ENCODE data around the gene HTR2C.
"Not testable (repeated sequence)": the region's sequence is repeated elsewhere in the genome, so short reads cannot be mapped to it uniquely, and the experiment has no call there.

Gene HTR2C

GRCh38 chrX:114715096-114715495 is 131.2 kb downstream of the HTR2C start:
- no peak for DNase-seq

DNA sequence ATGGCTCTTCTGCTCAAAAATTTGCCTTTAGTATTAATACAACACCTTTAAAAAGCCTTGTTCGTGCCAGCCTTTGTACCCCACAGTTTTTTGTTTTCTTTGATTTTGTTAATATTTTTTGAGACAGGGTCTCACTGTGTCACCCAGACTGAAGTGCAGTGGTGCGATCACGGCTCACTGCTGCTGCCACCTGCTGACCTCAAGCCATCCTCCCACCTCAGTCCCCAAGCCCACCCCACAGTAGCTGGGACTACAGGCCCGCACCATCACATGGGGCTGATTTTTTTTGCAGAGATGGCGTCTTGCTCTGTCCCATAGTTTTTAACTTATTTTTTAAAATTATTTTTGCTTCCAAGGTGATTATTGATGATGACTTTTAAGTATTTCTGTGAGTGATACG is 134.0 kb downstream of the HTR2C start:
- DNase-seq: no peak

DNA sequence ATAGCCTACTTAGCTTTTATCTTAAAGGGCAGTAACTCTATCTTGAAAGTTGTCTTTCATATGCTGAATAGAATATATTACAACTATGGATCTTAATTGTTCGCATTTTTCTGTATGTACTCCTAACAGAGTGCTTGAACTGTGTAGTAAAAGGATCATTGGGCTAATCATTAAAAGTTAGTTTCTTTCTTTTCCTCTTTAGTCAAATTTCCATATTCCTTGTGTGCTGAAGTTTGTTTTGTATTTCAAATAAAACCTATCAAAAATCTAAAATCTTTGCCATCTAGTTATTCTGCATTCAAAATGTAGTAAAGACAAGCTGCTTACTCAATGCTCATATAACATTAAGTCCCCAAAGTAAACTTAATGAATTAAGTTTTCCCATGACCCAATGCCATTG is 182.7 kb downstream of the HTR2C start:
- DNase-seq: no peak

- no peak for DNase-seq
Observed at GRCh38 chrX:114774691-114775090, 190.8 kb downstream of the HTR2C start.

GRCh38 chrX:114782925-114783324 is 199.0 kb downstream of the HTR2C start:
- DNase-seq: no peak

- DNase-seq: no peak
Observed at GRCh38 chrX:114787061-114787460, 203.2 kb downstream of the HTR2C start.

DNA sequence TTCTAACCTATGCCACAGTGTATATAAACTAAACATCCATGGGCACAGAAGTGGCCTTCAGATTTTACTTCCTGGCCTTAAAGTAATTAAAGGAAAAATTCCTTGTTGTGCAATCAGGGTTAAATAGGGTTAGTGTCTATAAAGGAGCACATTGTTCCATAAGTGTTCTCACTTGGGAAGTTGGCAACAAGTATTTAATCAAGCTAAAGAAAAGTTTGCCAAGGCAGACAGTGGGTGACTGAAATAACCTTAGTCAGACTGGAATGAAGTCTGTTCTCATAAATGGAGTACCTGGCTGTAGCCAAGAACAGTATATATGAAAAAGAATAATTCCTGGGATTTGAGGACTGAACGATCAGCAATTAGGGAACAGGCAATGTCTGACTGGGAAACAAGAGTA is 213.6 kb downstream of the HTR2C start:
- DNase-seq: no peak

DNA sequence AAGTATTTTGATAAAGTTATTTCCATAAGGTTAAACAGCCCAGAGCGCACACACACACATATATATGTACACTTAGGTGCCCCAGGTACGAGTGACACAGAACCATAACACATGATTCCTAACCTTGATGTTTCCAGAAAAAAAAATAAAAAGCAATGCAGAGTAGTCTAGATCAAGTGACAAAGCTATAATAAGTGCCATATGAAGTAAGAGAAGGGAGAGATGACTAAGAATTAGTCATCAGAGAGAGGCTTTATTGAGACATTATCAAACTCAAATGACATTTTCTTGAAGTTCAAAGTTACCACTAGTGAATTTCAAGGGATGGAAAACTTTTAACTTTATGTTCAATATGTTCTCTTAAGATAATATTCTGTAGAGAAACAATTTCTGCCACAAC is 215.0 kb downstream of the HTR2C start:
- no peak for DNase-seq

DNA sequence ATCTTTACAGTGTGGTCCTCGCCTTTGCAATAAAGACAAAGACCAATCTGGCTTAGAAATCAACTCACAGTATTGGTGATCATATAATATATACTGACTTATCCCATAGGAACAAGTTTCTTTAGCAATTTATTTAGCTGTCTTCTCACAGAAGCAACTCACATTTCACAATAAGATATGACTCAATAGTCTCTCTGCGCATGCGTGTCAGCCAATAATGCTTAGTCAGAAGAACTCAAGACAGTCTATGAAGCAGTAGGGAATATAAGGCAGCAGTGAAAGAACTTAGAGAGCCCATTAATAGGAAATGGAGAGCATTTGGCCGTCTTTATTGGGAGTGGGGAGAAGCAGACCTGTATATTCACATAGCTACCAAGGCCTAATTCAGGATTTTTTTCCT is 216.8 kb downstream of the HTR2C start:
- peak; percentile 0 for DNase-seq

DNA sequence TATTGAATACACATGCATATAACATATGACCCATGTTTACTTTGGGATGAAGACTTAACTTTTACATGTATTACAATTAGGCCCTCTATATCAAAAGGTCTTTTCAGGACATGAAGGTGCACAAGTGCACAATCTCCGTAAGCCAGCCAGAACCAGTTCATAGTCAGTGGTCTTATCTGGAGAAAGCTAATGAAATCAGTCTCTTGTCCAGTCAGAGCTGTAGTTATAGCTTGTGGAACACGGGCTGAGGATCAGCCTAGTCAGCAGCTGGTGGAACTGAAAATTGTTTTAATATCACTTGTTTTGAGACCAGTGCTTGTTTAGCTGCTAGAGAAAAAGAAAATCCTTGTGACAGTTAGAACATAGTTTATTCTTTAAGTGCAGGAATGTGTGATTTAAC is 235.6 kb downstream of the HTR2C start:
- DNase-seq: no peak

- no peak for DNase-seq
Observed at GRCh38 chrX:114841051-114841450, 257.2 kb downstream of the HTR2C start.

DNA sequence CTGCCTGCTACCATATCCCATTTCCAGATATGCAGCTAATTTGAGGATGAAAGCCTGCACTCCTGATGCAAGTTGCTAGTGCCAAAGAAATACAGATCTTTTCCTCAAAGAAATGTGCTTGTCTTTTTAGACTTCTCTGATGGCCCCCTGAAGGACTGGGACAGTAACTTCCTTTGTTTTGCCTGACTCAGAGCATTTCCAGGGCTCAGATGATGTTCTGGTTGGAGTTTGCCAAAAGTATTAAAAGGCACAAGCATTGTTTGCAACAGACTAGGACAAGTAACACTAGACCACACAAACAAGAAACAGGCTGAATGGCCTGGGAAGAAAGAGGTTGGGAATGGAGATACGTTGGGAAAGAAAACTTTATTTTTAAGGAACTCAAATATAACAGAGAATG is 258.3 kb downstream of the HTR2C start:
- no peak for DNase-seq

DNA sequence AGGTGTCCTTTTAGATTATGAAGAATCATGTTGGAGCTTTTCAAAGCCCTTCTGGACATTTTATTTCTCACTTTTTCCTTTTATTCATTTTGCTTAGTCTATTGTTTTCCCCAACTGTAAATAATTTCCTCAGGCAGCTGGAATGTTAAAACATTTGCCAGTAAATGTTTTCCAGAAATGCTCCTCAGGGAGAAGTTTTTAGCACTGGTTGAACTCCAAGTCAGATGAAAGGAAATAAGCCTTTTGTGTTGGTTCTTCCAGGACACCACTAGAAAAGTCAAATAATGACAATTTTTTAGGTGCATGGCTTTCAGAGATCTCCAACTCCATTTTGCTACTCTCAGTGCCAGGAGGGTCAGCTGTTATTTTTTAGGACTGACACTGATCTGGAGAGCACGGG is 305.6 kb downstream of the HTR2C start:
- no peak for DNase-seq

DNA sequence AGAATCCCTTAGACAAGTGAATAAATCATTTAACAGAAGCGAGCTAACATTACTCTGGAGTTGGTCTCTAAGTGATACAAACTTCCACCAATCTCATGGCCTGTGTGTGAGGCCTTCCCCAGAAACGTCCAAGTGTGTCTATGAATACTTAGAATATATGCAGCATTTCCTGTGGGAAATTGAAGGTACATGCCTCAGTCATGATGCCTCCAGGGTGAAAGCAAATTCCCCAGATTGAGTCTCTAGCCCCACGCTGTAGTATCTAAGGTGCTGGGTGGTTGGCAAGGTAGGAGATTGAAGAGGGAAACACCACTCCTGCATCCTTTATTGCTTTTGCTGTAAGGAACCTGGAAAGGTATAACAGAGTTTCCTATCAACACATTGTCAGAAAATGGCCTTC is 319.7 kb downstream of the HTR2C start:
- DNase-seq: no peak

DNA sequence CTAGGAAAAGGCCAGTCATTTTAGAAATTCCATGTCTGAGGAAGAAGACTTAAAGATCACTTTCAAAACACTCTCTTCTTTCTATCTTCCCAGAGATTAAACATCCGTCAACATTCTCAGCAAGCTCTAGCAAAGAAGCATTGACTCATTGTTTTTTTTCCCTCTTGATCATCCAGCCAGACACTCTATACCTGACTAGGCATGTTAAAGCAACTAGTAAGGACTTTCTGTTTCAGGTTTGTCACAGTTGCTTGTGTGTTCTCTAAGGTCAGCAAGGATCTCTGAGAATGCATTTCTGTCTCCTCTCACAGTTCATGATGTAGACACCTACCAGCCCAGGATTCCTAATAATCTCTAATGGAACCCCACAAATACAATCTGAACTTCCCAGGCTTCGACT is 321.4 kb downstream of the HTR2C start:
- no peak for DNase-seq

DNA sequence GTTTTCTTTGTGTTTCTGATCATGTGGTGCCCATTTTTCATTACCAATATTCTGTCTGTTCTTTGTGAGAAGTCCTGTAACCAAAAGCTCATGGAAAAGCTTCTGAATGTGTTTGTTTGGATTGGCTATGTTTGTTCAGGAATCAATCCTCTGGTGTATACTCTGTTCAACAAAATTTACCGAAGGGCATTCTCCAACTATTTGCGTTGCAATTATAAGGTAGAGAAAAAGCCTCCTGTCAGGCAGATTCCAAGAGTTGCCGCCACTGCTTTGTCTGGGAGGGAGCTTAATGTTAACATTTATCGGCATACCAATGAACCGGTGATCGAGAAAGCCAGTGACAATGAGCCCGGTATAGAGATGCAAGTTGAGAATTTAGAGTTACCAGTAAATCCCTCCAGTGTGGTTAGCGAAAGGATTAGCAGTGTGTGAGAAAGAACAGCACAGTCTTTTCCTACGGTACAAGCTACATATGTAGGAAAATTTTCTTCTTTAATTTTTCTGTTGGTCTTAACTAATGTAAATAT is 323.2 kb downstream of the HTR2C start:
- no peak for DNase-seq

DNA sequence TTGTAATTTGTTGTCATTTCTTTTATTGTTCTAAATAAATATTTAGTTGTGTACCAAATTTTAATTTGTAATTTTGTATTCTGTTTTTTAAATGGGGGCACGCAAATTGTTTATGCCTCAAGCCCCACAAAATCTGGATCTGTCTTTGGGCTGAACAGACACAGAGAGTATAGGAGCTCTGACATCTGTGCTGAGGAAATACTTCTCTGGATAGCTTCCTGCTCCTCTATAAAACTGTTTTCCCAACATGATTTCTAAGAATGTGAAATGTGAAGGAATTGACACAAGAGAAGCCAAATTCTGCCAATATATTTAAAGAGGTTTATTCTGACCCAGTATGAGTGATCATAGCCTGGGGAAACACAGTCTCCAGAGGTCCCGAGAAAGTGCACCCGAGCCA is 340.5 kb downstream of the HTR2C start:
- DNase-seq: no peak

DNA sequence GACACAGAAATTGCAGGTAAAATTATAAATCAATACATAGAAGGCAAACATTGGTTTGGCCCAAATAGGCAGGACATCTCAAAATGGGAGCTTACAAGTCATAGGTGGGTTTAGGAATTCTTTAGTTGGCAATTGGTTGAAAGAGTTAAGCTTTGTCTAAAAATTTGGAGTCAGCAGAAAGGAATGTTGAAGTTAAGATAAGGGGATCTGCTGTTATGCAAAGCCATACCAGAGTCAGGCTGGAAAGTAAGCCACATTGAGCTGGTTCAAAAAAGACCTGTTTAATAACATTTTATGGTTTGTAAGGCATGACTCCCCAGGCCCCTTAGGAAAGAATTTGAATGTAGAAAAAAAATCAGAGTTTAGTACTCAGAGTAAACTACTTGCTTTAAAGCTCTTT is 341.0 kb downstream of the HTR2C start:
- no peak for DNase-seq

GRCh38 chrX:114930227-114930626 is 346.3 kb downstream of the HTR2C start:
- no peak for DNase-seq

DNA sequence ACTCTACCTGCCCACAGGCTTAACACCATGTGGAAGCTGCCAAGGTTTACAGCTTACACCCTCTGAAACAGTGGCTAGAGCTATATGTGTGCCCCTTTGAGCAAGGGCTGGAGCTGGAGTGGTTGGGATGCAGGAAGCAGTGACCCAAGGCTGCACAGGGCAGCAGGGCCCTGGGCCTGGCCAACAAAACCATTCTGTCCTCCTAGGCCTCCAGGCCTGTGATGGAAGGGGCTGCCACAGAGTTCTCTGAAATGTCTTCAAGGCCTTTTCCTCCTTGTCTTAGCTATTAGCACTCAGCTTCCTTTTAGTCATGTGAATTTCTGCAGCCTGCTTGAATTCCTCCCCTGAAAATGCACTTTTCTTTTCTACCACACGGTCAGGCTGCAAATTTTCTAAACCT is 348.7 kb downstream of the HTR2C start:
- DNase-seq: no peak

- DNase-seq: not testable (repeated sequence)
Observed at GRCh38 chrX:114933291-114933690, 349.4 kb downstream of the HTR2C start.

- DNase-seq: not testable (repeated sequence)
Observed at GRCh38 chrX:114937090-114937489, 353.2 kb downstream of the HTR2C start.

- DNase-seq: no peak
Observed at GRCh38 chrX:114952696-114953095, 368.8 kb downstream of the HTR2C start.

Measured in T1000 (cell line).